Measurements from ENCODE around the gene HIRA.

DNA sequence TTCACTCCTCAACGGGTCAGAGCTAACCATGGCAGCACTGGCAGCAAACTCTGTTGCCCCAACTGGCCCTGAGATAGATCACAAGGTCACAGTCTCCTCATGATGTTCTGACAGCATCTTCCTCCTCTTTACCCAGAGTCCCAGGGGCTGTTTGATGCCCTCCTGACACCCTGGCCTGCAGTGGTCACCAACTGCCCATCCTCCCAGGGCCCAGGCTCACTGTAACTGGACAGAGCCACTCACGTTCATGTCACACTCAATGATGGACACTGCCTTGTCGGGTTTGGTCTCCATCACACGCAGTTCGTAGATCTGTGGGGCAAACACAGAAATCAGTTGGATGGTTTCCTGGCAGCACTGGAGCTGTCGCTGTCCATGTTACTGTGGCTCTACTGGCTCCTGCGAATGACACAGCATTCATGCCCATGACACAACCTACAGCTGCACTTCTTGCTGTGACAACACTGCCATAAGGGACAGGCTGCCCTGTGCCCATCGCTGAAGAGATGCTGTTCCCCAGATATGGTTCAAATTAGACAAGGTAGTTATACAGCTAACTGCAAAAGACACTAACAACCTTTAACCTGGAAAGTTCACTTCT is 26.4 kb upstream of the HIRA start:
- TF ChIP-seq, protein P1, sequence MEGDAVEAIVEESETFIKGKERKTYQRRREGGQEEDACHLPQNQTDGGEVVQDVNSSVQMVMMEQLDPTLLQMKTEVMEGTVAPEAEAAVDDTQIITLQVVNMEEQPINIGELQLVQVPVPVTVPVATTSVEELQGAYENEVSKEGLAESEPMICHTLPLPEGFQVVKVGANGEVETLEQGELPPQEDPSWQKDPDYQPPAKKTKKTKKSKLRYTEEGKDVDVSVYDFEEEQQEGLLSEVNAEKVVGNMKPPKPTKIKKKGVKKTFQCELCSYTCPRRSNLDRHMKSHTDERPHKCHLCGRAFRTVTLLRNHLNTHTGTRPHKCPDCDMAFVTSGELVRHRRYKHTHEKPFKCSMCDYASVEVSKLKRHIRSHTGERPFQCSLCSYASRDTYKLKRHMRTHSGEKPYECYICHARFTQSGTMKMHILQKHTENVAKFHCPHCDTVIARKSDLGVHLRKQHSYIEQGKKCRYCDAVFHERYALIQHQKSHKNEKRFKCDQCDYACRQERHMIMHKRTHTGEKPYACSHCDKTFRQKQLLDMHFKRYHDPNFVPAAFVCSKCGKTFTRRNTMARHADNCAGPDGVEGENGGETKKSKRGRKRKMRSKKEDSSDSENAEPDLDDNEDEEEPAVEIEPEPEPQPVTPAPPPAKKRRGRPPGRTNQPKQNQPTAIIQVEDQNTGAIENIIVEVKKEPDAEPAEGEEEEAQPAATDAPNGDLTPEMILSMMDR (IDR thresholded peaks at IDR 0.05; ENCODE audit: low read depth, low read length): no peak
- TF ChIP-seq EZH2phosphoT487 (IDR thresholded peaks at IDR 0.05; ENCODE audit: low read depth): no peak
